CD14-positive monocyte (primary cell): ENCODE measurements around the gene SRPK2. TPM values are rescaled to one million over a fixed set of nuclear protein-coding genes. Genes with fewer than 3 reads are reported as not detected.
A peak's percentile ranks its signal among the peaks of the same experiment; 100 is the strongest.

Experiments
- DNase-seq, 3 donors: peaks; one replicate each; pipeline ENCODE4 v3.0.0-alpha.2; 2011 to 2022
- H2AFZ ChIP-seq: 2 replicates; pipeline ENCODE4 v1.6.0; 2012; ENCODE audit warnings: mild to moderate bottlenecking, low read depth, low read length, inconsistent platforms; ENCODE audit not compliant: insufficient read depth, poor library complexity, severe bottlenecking
- H3K27ac ChIP-seq, 2 donors: 1 replicate in 1 of 2; 2 replicates in 1 of 2; pipeline ENCODE4 v1.5.1; 2012 to 2013; ENCODE audit warnings: low read length in 2 of 2, control low read depth in 1 of 2, inconsistent platforms in 1 of 2, low read depth in 1 of 2, mild to moderate bottlenecking in 1 of 2
- H3K27me3 ChIP-seq, 2 donors: one replicate each; pipeline versions ENCODE4 v1.6.0 to v1.6.1; 2011 to 2013; ENCODE audit warnings: low read length in 2 of 2; ENCODE audit not compliant: control insufficient read depth in 2 of 2, insufficient read depth in 2 of 2
- H3K36me3 ChIP-seq, 2 donors: replicated peaks in 1 of 2; 1 replicate in 1 of 2; 2 replicates in 1 of 2; pipeline versions ENCODE4 v1.5.1 to v1.6.1; 2012 to 2013; ENCODE audit warnings: low read length in 2 of 2, control low read depth in 1 of 2, inconsistent platforms in 1 of 2, mild to moderate bottlenecking in 1 of 2; ENCODE audit not compliant: insufficient read depth in 2 of 2, control insufficient read depth in 1 of 2
- H3K4me1 ChIP-seq, 2 donors: 1 replicate in 1 of 2; 2 replicates in 1 of 2; pipeline versions ENCODE4 v1.5.1 to v1.6.1; 2012 to 2013; ENCODE audit warnings: low read length in 2 of 2, control low read depth in 1 of 2, inconsistent platforms in 1 of 2, mild to moderate bottlenecking in 1 of 2, moderate library complexity in 1 of 2; ENCODE audit not compliant: insufficient read depth in 2 of 2, control insufficient read depth in 1 of 2
- H3K4me2 ChIP-seq: replicated peaks from 2 replicates; pipeline ENCODE3; 2012; ENCODE audit warnings: low read length, moderate library complexity, mild to moderate bottlenecking; ENCODE audit not compliant: poor library complexity, severe bottlenecking; ENCODE audit errors: extremely low read depth
- H3K4me3 ChIP-seq, 3 experiments: fragments of 200-600 bp in 1 of 3; sonication (generic) in 1 of 3; replicated peaks in 1 of 3; 1 replicate in 2 of 3; 2 replicates in 1 of 3; pipeline ENCODE4 v1.5.1; 2011 to 2013; ENCODE audit warnings: low read length in 3 of 3, mild to moderate bottlenecking in 3 of 3, control low read depth in 2 of 3, low read depth in 2 of 3, inconsistent platforms in 1 of 3, moderate library complexity in 1 of 3
- H3K79me2 ChIP-seq: 2 replicates; pipeline ENCODE4 v1.6.0; 2012; ENCODE audit warnings: mild to moderate bottlenecking, control low read depth, inconsistent platforms, low read length, moderate library complexity; ENCODE audit not compliant: insufficient read depth
- H3K9ac ChIP-seq: 2 replicates; pipeline ENCODE4 v1.6.0; 2017; ENCODE audit warnings: low read length, mild to moderate bottlenecking; ENCODE audit not compliant: insufficient read depth, poor library complexity, severe bottlenecking
- H3K9me3 ChIP-seq, 2 donors: replicated peaks in 1 of 2; 1 replicate in 1 of 2; 2 replicates in 1 of 2; pipeline versions ENCODE4 v1.5.1 to v1.6.1; 2012 to 2013; ENCODE audit warnings: low read length in 2 of 2, control low read depth in 1 of 2; ENCODE audit not compliant: control insufficient read depth in 1 of 2, insufficient read depth in 1 of 2
- H4K20me1 ChIP-seq: 2 replicates; pipeline ENCODE4 v1.6.0; 2012; ENCODE audit warnings: mild to moderate bottlenecking, low read length, control low read depth, moderate library complexity; ENCODE audit not compliant: insufficient read depth
- H3K27ac Mint-ChIP-seq, 7 donors: one replicate each; pipeline ENCODE4 v1.8.0; 2020; ENCODE audit warnings: mild to moderate bottlenecking in 7 of 7, mixed read lengths in 7 of 7, moderate library complexity in 6 of 7, inconsistent platforms in 2 of 7
- H3K27me3 Mint-ChIP-seq, 3 donors: one replicate each; pipeline ENCODE4 v1.8.0; 2021 to 2022; ENCODE audit warnings: low read depth in 3 of 3, mild to moderate bottlenecking in 3 of 3, mixed read lengths in 3 of 3, moderate library complexity in 3 of 3, inconsistent platforms in 1 of 3
- H3K36me3 Mint-ChIP-seq, 2 donors: one replicate each; pipeline ENCODE4 v1.8.0; 2020; ENCODE audit warnings: mixed read lengths in 2 of 2, inconsistent platforms in 1 of 2, mild to moderate bottlenecking in 1 of 2
- H3K4me1 Mint-ChIP-seq: one replicate; pipeline ENCODE4 v1.8.0; 2020; ENCODE audit warnings: mild to moderate bottlenecking, mixed read lengths
- H3K4me3 Mint-ChIP-seq, 2 donors: one replicate each; pipeline ENCODE4 v1.8.0; 2020; ENCODE audit warnings: mild to moderate bottlenecking in 2 of 2, mixed read lengths in 2 of 2, moderate library complexity in 1 of 2
- H3K9me3 Mint-ChIP-seq, 7 donors: one replicate each; pipeline ENCODE4 v1.8.0; 2020 to 2022; ENCODE audit warnings: mixed read lengths in 7 of 7, mild to moderate bottlenecking in 6 of 7, moderate library complexity in 6 of 7, inconsistent platforms in 2 of 7
- CTCF ChIP-seq: fragments of 200-600 bp; IDR thresholded peaks from one replicate; pipeline ENCODE4 v1.8.0; 2022; ENCODE audit warnings: antibody characterized with exemption, mild to moderate bottlenecking
- WGBS: methylation state at CpG from one replicate; pipeline ENCODE4 v1.1.5; 2013; ENCODE audit warnings: missing lambda C conversion rate; ENCODE audit not compliant: insufficient coverage; 5-methylcytosine and 5-hydroxymethylcytosine counted together
- intact Hi-C, 2 donors: fragments of 100-400 bp; cut with micrococcal nuclease; formaldehyde crosslinking; loops; one replicate each; pipeline versions ENCODE4 v1.15.0 to v1.15.1; 2023
- polyA plus RNA-seq, 3 donors: library from polyadenylated mRNA; depleted of rRNA in 1 of 3; unstranded in 2 of 3; stranded (reverse) in 1 of 3; fragments of 300-500 nt in 2 of 3; fragments of >200 nt in 1 of 3; fragmentation: Illumina TruSeq in 2 of 3; gene quantifications; 1 replicate in 2 of 3; 2 replicates in 1 of 3; pipeline ENCODE4 v1.2.3, GENCODE V29; 2012 to 2021

Gene SRPK2
- polyA plus RNA-seq, 3 donors: 12.6 to 37.7 (median 30.0) TPM

- peaks cover 58 to 76% of the 10 kb centered on the region in 2 donors for H3K36me3 Mint-ChIP-seq
- H3K36me3 ChIP-seq: peaks cover 52 to 94% of the 10 kb centered on the region in 2 donors
Observed at GRCh38 chr7:105139381-105139780, 249.3 kb downstream of the SRPK2 start.

DNA sequence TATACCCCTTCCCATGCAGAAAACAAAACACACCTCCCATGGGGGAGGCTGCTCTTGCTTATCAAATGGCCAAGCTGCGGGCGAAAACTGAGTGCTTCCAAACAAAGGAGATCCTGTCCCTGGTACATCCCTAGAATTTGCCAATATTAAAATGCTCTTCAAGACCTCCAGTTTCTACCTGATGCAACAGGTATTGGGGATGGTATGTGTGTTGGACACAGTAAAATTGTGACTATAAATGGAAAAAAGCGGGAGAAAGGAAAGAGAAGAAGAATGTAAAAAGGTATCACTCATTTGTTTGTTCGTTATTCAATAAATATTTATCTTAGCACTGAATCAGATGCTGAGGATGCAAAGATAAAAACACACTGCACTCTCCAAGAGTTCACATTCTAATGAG is 250.8 kb downstream of the SRPK2 start:
- Histone ChIP-seq H3K79me2 (no peaks in the 10 kb centered on the region), H2AFZ (no peak overlapping the region), H3K4me2 (no peak overlapping the region), H3K36me3 (peaks cover 56 to 94% of the 10 kb centered on the region in 2 donors), H4K20me1 (peaks cover 37% of the 10 kb centered on the region), H3K4me1 (no peaks in the 10 kb centered on the region), H3K9me3 (no peaks in the 10 kb centered on the region), H3K27ac (no peak overlapping the region), H3K9ac (no peak overlapping the region), H3K4me3 (no peak overlapping the region), H3K27me3 (no peaks in the 10 kb centered on the region)
- no peak for DNase-seq
- Mint-ChIP-seq H3K27me3 (peaks cover 0 to 3% (median 0%) of the 10 kb centered on the region in 3 donors), H3K36me3 (peaks cover 59 to 72% of the 10 kb centered on the region in 2 donors), H3K27ac (peak overlapping the region in 2 of 7 donors; percentile 7 to 22), H3K9me3 (no peaks in the 10 kb centered on the region), H3K4me1 (no peaks in the 10 kb centered on the region), H3K4me3 (no peak overlapping the region)
- WGBS: 80% methylated on average over 1 of the region's 4 CpGs
- no peak for TF ChIP-seq CTCF
- intact Hi-C loops: no loop called here

More at GRCh38 chr7:105139381-105139780, 249.3 kb downstream of the SRPK2 start:
- H3K27me3 Mint-ChIP-seq: no peaks in the 10 kb centered on the region
- Histone ChIP-seq H2AFZ (no peak overlapping the region), H3K79me2 (no peaks in the 10 kb centered on the region), H4K20me1 (peaks cover 37% of the 10 kb centered on the region), H3K27me3 (no peaks in the 10 kb centered on the region), H3K4me3 (no peak overlapping the region), H3K9me3 (no peaks in the 10 kb centered on the region), H3K9ac (no peak overlapping the region), H3K4me2 (no peak overlapping the region), H3K4me1 (no peaks in the 10 kb centered on the region), H3K27ac (no peak overlapping the region)
- no peak for DNase-seq
- no peaks in the 10 kb centered on the region for H3K4me1 Mint-ChIP-seq
- no peak overlapping the region for H3K27ac Mint-ChIP-seq
- no peak overlapping the region for H3K4me3 Mint-ChIP-seq
- H3K9me3 Mint-ChIP-seq: no peaks in the 10 kb centered on the region
- intact Hi-C loops: no loop called here
- no peak for TF ChIP-seq CTCF
